Skin epidermis (tissue), 12 donors: ENCODE results near the gene REG3G.
"Not testable (repeated sequence)": the region's sequence is repeated elsewhere in the genome, so short reads cannot be mapped to it uniquely, and the experiment has no call there.

ENCODE experiments used
- H3K27ac ChIP-seq, 21 experiments: fragments of 200-600 bp; sonication (generic) in 11 of 21; one replicate each; pipeline ENCODE4 v1.5.0; 2020; ENCODE audit warnings: mild to moderate bottlenecking in 3 of 21, inconsistent platforms in 2 of 21, moderate library complexity in 2 of 21
- H3K4me3 ChIP-seq, 7 experiments: fragments of 200-600 bp; sonication (generic) in 2 of 7; one replicate each; pipeline ENCODE4 v1.5.0; 2020; ENCODE audit warnings: inconsistent platforms in 2 of 7, mild to moderate bottlenecking in 2 of 7, moderate library complexity in 1 of 7

The REG3G gene

DNA sequence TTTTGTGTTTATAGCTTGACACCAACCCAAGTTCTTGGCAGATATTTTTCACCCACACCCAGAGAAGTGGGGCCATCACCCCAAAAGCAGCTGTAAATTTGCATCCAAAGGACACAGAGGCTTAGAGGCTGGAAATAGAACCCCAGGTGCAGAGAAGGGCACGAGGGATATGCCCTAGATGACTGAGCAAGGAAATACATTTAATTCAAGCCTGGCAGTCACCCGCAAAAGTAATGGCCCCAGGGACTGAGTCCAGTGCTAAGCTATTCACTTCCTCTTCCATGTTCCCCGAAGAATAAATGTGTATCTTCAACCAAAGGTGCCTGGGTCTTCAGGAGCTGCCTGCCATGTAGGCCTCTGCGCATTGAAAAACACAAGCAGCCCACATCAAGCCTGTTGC is 14.0 kb upstream of the REG3G start:
- H3K4me3 ChIP-seq: no peak overlapping the region
- H3K27ac ChIP-seq: no peak overlapping the region

DNA sequence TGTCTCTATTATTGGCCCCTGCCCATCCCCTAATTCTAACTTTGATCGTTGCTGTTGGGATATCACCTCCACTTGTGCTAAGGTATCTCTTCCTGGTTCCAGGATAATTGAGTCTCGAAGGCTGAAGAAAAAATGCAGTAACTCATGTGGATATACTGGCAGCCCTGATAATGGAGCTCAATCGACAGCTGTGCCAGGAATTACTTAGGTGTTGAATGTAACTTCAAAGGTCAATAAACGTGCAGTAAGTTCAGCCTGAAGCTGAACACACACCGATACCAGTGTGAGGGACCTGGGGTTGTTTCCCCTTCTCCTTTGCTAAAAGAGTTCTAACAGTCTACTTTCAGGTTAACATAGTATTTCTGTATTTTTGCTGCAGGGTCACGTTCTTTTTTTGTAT is 11.9 kb upstream of the REG3G start:
- H3K27ac ChIP-seq: no peak overlapping the region
- H3K4me3 ChIP-seq: no peak overlapping the region

DNA sequence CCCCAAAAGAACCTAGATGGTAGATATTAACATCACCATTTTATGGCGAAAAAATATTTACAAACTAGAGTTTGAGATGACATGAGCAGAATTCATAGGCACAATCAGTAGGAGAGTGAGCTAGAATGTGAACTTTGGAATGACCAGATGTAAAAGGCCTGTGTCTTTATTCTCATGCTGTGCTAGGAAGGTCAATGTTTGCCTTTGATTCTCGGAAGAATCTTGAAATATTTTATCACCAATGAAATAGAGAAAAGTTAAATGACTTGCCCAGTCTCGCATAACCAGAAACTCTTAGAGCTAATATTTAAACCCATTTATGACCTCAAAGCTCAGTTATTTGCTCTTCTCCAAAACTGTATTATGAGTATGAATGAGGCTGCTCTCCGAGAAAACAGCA is 9.2 kb upstream of the REG3G start:
- H3K27ac ChIP-seq: no peak overlapping the region

DNA sequence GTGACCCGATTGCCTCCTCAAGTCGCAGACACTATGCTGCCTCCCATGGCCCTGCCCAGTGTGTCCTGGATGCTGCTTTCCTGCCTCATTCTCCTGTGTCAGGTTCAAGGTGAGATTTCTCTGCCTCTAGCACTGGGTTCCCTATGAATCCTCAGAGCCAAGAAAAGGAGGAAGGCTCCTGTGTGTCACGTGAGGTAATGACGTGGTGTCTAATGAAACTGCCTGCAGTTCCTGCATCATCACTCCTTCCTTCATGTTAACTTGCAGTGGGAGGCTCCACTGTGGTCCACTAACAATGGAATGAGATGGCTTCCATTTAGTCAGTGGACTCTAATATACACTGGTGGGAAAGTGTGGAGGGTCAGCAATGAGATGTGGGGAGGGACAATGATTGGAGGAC is 559 bp downstream of the REG3G start:
- Histone ChIP-seq H3K27ac (no peak overlapping the region), H3K4me3 (no peak overlapping the region)

More for the DNA sequence above, 9.2 kb upstream of the REG3G start:
- H3K4me3 ChIP-seq: no peak overlapping the region

DNA sequence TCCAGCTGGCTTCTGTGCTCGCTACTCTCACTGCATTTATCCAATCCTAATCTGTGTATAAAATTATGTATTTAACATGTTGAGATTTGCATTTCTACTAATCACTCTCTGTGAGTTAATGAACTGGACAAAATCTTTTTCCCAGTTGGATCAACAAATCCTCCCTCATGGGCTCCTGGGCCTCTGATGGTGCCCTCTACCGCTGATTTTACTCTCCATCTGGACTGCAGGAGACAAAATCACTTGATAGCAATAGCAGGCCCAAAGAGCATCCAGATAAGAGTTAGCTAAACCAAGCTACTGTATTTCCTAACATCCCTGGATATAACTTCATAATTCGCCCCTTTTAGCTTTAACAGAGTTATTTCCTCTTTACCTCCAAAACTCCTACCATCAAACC is 14.4 kb downstream of the REG3G start:
- no peak overlapping the region for H3K27ac ChIP-seq
- H3K4me3 ChIP-seq: no peak overlapping the region

DNA sequence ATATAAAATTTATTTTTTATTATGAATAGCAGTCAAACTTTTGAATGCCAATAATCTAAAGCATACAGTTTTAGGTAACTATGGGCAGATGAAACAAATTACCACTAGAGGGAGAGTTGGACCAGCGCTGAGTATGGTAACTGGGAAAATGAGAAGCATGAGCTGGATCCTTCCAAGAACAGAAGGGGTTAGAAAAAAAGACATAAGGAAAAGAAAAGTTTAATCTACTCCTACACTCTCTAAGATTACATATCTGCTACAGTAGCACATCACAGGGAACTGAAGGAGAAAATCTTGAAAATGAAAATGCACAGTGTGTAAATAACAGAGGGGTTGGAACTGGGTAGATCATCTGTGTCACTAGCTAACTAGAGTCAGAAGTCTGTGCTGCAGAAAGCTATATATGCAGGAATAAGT is 15.5 kb downstream of the REG3G start:
- no peak overlapping the region for H3K27ac ChIP-seq
- H3K4me3 ChIP-seq: no peak overlapping the region

DNA sequence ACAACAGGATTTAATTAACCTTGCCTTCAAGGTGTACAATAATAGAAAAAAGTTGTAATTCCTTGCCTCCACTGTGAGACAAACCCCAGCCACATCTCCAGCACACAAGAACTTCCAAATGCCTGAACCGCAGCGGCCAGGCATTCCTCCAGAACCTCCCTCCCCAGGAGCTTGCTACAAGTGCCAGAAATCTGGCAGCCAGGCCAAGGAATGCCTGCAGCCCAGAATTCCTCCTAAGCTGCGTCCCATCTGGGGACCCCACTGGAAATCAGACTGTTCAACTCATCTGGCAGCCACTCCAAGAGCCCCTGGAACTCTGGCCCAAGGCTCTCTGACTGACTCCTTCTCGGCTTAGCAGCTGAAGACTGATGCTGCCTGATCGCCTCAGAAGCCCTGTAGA is 28.0 kb downstream of the REG3G start:
- H3K4me3 ChIP-seq, H3K27ac ChIP-seq: not testable (repeated sequence)

DNA sequence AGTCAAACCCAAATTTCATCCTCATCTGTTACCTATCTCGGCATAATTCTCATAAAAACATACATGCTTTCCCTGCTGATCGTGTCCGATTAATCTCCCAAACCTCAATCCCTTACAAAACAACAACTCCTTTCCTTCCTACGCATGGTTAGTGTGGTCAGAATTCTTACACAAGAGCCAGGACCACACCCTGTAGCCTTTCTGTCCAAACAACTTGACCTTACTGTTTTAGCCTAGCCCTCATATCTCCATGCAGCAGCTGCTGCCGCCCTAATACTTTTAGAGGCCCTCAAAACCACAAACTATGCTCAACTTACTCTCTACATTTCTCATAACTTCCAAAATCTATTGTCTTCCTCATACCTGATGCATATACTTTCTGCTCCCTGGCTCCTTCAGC is 29.3 kb downstream of the REG3G start:
- not testable (repeated sequence) for H3K4me3 ChIP-seq

DNA sequence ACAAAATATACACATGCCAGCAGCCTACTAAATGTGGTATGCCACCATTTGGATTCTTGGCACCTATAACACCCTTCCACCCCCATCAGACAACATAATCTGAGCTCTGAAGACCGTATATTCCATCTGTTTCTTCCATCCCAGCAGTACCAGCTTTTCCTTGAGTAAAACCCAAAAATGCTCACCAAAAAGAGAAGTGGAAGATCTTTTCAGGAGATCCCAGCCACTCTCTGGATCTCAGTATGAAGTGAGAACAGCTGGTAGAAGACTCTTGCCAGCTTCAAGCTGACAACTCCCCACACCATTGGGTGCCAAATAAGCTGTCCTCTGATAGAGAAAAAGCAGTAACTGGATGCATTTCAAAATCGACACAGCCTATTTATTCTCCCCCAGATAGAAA is 39.7 kb downstream of the REG3G start:
- Histone ChIP-seq H3K27ac (no peak overlapping the region), H3K4me3 (no peak overlapping the region)

More for the DNA sequence above, 29.3 kb downstream of the REG3G start:
- H3K27ac ChIP-seq: not testable (repeated sequence)

DNA sequence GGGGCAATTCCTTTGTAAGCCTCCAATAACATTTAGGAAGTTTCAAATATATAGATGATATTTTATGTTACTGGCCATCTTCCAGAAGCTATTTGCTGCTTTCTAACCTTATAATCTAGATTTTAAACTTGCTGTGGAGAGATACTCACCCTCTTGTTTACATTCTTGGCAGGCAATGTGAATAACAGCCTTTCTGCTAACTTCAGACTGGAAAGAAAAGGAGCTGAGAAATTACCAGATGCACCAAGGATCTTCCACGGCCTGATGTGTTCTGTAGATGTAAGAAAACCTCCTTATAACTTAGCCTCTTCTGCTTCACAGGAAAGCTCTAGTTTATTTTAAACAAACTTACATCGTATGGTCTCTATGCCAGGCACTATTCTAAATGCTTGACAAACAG is 45.6 kb downstream of the REG3G start:
- H3K4me3 ChIP-seq: no peak overlapping the region
- no peak overlapping the region for H3K27ac ChIP-seq
